Effector CD8-positive, alpha-beta T cell (primary cell): ENCODE data around the gene EPHB4.

Source experiments
- DNase-seq: peaks from one replicate; lab custom pipeline; 2025; lab: John Stamatoyannopoulos, UW

The EPHB4 gene

GRCh38 chr7:100854146-100854895 is 27.0 kb upstream of the EPHB4 start:
- no peak for DNase-seq

DNA sequence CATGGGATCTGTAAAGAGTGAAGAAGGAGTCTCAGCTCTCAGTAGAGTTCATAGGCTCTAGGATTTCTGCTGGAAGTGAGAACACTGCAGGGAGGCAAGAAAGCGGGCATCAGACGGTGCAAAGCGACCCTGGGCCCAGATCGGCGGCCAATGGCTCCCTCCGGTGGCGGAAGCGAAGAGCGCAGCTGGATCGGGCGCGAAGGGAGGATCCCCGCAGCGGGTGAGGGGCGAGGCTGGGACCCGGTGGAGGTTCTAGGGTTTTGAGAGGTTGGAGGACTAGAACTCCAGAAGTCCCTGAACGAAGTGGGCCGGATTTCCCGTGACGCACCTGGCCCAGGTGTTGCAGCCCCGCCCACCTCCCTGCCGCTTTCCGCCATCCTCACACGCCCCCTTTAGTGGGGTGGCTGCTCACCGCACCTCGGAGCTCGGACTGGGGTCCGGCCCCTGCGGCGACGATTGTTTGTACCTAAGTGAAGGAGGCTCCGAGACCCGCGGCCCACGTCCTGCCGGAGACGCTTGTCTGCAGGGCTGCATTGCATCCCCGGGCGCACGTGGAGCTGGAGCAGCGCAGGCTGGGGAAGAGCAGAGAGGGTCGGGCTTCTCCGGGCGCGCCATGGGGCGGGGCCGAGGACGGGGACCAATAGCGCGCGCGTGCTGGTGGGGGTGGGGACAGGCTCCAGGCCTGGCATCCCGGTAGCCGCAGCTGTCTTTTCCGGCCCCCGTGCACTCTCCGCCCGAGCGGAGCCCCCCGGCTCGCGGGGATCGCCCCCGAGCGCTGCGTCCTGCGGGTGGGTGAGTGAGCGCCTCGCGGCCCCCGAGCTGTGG is 24.9 kb upstream of the EPHB4 start, which contains the start of gene SLC12A9:
Gene SLC12A9 (plus strand): TSS at position 666 of the 825 bp plus-strand sequence. CDS start 1,485 bp downstream, outside the sequence.
- peak; percentile 78 for DNase-seq

DNA sequence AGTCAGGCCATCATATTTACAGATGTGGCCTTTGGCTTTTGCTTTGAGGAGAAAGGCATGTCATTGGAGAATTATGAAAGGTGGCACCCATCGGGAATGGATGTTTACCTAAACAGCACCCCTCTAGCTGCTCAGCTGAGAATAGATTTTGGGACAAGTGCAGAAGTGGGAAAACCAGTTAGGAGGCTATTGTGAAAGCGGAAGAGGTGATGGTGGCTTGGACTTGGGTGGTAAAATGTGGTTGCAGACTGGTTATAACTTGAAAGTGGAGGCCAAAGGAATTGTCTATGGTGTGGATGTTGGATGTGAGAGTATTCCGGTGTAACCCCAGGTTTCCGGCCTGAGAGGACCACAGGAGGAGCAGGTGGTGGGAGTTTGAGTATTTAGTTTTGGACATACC is 20.0 kb upstream of the EPHB4 start:
- DNase-seq = no peak

- no peak for DNase-seq
Observed at GRCh38 chr7:100840470-100841100, 13.3 kb upstream of the EPHB4 start.

DNA sequence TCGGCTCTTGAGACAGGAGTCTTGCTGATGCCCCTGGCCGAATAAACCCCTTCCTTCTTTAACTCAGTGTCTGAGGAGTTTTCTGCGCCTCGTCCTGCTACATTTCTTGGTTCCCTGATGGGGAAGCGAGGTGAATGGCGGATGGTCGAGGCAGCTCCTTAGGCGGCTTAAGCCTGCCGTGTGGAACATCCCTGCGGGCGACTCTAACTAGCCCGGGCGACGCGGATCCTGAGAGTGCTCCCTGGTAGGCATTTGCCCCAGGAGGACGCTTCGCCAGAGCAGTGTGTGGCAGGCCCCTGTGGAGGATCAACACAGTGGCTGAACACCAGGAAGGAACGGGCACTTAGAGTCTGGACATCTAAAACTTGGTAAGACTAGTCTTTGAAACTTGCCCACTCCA is 12.0 kb upstream of the EPHB4 start:
- no peak for DNase-seq

DNA sequence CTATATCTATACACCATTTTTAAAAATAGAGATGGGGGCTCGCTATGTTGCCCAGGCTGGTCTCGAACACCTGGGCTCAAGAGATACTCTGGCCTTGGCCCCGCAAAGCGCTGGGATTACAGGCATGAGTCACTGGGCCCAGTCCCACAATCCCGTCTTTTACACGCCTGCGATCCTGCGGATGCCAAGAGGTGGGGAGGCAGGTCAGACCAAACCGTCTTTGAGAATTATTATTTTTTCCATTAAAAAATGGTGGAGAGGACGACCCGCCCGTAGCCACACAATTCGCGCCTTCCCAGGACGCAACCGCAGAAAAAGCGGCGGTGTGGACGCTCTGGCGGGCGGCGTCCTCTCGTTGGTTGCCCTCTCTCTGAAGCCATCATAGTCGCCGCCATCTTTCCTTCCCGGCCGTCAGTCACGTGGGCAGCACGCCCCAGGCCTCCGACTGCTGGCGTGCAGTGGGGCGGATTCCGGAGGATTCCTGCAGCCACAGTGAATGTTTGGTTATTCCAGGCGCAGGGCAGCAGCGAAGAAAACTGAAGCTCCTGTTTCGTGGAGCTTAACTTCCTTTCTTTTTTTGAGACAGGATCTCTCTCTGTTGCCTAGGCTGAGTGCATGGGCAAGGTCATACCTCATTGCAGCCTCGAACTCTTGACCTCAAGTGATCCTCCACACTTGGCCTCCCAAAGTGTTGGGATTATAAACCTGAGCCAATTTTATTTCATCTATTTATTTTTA is 9.9 kb upstream of the EPHB4 start:
- DNase-seq = peak; percentile 54

GRCh38 chr7:100836812-100837098 is 9.4 kb upstream of the EPHB4 start:
- no peak for DNase-seq

GRCh38 chr7:100835903-100836811 is 8.8 kb upstream of the EPHB4 start:
- no peak for DNase-seq

- no peak for DNase-seq
Observed at GRCh38 chr7:100832281-100832633, 4.9 kb upstream of the EPHB4 start.

GRCh38 chr7:100830396-100830795 is 3.1 kb upstream of the EPHB4 start:
- DNase-seq = no peak

DNA sequence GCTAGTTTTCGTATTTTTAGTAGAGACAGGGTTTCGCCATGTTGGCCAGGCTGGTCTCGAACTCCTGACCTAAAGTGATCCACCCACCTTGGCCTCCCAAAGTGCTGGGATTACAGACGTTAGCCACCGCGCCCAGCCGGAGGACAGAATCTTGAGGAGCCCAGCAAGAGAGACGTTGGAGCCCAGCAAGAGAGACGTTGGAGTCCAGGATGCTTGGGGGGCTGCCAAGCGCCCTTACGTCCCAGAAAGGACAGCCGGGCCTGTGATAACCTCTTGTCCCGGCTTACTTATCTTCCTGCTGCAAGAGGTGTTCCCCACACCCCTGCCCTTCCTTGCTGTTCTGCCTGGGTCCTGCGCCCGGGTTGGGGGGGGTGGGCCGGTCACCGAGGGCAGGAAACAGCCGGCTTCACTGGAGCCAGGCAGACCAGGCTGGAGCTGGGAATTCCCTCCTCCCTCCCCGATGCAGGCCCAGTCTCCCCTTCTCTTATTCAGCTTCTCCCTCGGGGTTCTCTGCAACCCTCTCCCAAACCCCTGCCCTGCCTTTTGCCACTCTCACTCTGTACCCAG is 1.9 kb upstream of the EPHB4 start:
- no peak for DNase-seq

DNA sequence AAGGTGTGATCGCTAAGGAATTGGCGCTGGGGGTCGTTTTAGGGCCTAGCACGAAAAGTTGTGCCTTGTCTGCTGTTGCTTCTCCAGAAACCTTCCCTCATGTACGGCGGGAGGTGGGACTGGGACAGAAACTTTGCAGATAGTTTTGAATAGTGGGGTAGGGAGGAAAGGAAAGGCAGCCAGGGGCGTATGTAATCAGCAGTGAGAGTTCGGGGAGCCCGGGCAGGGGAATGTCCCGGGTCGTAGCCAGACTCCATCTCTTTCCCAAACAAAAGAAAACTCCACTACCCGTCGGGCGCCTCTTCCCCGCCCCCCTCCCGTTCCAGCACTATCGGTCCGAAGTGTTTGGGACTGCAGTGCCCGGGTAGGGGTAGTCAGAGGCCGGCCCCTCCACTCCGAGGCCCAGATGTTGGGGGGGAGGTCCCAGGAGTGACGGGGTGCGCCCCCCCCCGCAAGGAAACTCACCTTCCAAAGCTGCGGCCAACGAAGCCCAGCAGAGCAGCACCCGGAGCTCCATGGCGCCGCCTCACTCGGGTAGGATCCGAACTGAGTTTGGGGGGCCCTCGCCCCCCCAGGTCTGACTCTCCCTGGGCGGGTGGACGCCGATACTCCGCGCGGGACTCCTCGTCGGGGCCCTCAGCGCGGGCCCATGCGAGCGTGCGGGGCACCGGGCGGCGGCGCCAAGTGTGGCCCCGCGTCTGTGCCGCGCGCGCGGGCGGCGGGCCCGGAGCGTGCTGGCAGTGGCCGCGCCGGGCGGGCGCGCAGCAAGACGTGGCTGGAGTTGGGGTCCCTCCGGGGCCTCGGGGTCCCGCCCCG is 601 bp downstream of the EPHB4 start:
- no peak for DNase-seq

- DNase-seq = no peak
Observed at GRCh38 chr7:100825751-100826513, 1.4 kb downstream of the EPHB4 start.

- no peak for DNase-seq
Observed at GRCh38 chr7:100825215-100825671, 2.1 kb downstream of the EPHB4 start.

DNA sequence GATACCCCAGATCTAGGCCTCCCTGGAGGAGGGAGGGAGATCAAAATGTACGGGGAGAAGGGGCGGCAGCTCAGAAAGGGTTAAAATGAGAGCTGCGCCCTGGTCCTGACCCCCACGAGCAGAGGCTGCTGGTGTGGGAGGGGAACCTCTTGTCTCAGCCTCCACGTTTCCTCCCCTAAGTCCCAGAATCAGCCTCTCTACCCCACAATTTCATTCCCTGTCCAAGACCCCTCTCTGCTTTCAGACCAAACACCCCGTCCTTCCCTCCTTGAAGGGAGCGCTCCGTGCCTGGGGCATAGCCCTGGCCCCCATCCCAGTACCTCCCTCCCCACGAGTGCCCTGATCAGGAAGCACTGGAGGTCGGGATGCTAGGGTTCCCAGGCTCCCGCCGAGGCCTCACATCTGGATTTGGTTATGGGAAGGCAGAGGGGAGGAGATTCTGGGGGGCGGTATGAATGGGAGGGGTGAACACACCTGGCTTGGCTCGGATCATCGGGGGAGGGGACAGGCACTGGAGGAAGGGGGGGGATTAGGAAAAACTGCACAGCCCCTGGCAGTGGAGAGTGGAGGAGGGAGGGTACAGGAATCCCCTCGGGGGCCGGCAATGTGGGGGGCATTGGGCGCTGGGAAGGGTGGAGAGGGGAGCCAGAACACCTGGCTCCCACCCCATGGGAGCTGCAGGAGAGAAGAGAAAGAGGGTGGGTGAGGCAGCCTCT is 2.7 kb downstream of the EPHB4 start:
- DNase-seq = no peak

- DNase-seq = no peak
Observed at GRCh38 chr7:100823534-100823933, 3.8 kb downstream of the EPHB4 start.

DNA sequence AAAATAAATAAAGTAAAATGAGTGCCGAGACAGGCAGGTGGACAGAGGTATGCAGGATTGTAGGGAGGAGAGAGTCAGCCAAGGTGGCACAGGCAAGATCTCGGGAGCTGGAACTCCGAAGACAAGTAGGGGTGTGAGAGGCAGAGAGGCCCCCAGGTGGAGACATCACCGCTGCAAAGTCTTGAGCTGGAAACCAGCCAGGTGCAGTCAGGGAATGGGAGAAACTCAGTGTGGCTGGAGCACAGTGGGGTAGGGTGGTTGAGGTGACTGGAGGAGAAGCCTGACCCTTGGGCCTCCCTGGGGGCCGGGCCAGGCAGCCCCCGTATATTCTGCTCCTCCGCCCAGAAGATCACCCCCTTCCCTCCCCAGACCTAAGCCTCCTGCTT is 4.2 kb downstream of the EPHB4 start:
- no peak for DNase-seq
